GM18861 (cell line): ENCODE measurements around the gene SEL1L3.
A peak's percentile ranks its signal among the peaks of the same experiment; 100 is the strongest.
"Not testable (repeated sequence)": the region's sequence is repeated elsewhere in the genome, so short reads cannot be mapped to it uniquely, and the experiment has no call there.

Source experiments
- ATAC-seq: cut with Tn5 transposase; IDR thresholded peaks from one replicate; pipeline ENCODE4 v1.9.1; 2021; ENCODE audit not compliant: unreplicated experiment

The SEL1L3 gene

GRCh38 chr4:25879991-25880651 is 17.3 kb upstream of the SEL1L3 start:
- peak; percentile 65 for ATAC-seq

- ATAC-seq, result no peak
Observed at GRCh38 chr4:25879587-25879986, 16.8 kb upstream of the SEL1L3 start.

- ATAC-seq, result no peak
Observed at GRCh38 chr4:25879091-25879584, 16.4 kb upstream of the SEL1L3 start.

GRCh38 chr4:25878676-25879075 is 15.9 kb upstream of the SEL1L3 start:
- no peak for ATAC-seq

GRCh38 chr4:25875281-25875745 is 12.5 kb upstream of the SEL1L3 start:
- peak; percentile 39 for ATAC-seq

GRCh38 chr4:25874655-25875054 is 11.9 kb upstream of the SEL1L3 start:
- ATAC-seq, result peak; percentile 65

- no peak for ATAC-seq
Observed at GRCh38 chr4:25873632-25874129, 10.9 kb upstream of the SEL1L3 start.

- no peak for ATAC-seq
Observed at GRCh38 chr4:25872851-25873631, 10.3 kb upstream of the SEL1L3 start.

GRCh38 chr4:25870081-25870480 is 7.3 kb upstream of the SEL1L3 start:
- ATAC-seq, result peak; percentile 32

GRCh38 chr4:25867781-25868294 is 5.0 kb upstream of the SEL1L3 start:
- no peak for ATAC-seq

- ATAC-seq, result not testable (repeated sequence)
Observed at GRCh38 chr4:25866401-25866800, 3.6 kb upstream of the SEL1L3 start.

- ATAC-seq, result no peak
Observed at GRCh38 chr4:25865586-25865985, 2.8 kb upstream of the SEL1L3 start.

GRCh38 chr4:25863831-25864418 is 1.1 kb upstream of the SEL1L3 start:
- no peak for ATAC-seq

- ATAC-seq, result no peak
Observed at GRCh38 chr4:25863347-25863784, 578 bp upstream of the SEL1L3 start.

GRCh38 chr4:25861951-25862410 is 807 bp downstream of the SEL1L3 start:
- no peak for ATAC-seq

GRCh38 chr4:25861280-25861950 is 1.4 kb downstream of the SEL1L3 start:
- no peak for ATAC-seq

GRCh38 chr4:25860586-25861279 is 2.1 kb downstream of the SEL1L3 start:
- ATAC-seq, result peak; percentile 26

- ATAC-seq, result peak; percentile 59
Observed at GRCh38 chr4:25859429-25860148, 3.2 kb downstream of the SEL1L3 start.

GRCh38 chr4:25857851-25858400 is 4.9 kb downstream of the SEL1L3 start:
- ATAC-seq, result no peak
